Motor neuron (in vitro differentiated cells): ENCODE results near the gene PPARG. TPM values are rescaled to one million over a fixed set of nuclear protein-coding genes. Genes with fewer than 3 reads are reported as not detected.
"Not testable (repeated sequence)": the region's sequence is repeated elsewhere in the genome, so short reads cannot be mapped to it uniquely, and the experiment has no call there.

ENCODE experiments used
- ATAC-seq, 8 experiments: fragments of 200-7000 bp; cut with Tn5 transposase; replicated peaks in 6 of 8; 2 replicates each; pipeline ENCODE4 v1.8.0; 2021; ENCODE audit warnings: mild to moderate bottlenecking in 8 of 8, moderate library complexity in 8 of 8
- H3K27ac ChIP-seq, 2 donors: fragments of 250-450 bp; sonication (Bioruptor Pico); 2 replicates each; pipeline ENCODE4 v1.9.0; 2021; ENCODE audit warnings: antibody characterized with exemption in 2 of 2, mild to moderate bottlenecking in 2 of 2, moderate library complexity in 1 of 2
- H3K4me1 ChIP-seq, 2 donors: fragments of 250-450 bp; sonication (Bioruptor Pico); replicated peaks in 1 of 2; 2 replicates each; pipeline ENCODE4 v1.6.1; 2021; ENCODE audit warnings: antibody characterized with exemption in 2 of 2, mild to moderate bottlenecking in 2 of 2, moderate library complexity in 1 of 2
- H3K4me3 ChIP-seq, 5 donors: fragments of 250-450 bp; sonication (Bioruptor Pico); 2 replicates each; pipeline ENCODE4 v1.9.0; 2021; ENCODE audit warnings: antibody characterized with exemption in 5 of 5, mild to moderate bottlenecking in 5 of 5, moderate library complexity in 4 of 5
- WGBS, 10 experiments: fragments of 450-650 bp; shearing (Covaris generic); methylation state at CpG; one replicate each; pipeline ENCODE4 v1.0.0; 2022; 5-methylcytosine and 5-hydroxymethylcytosine counted together
- in situ Hi-C, 9 experiments: fragments of 400-800 bp; cut with MboI; loops; one replicate each; pipeline ENCODE4 v1.15.0; 2021; ENCODE audit warnings: low sequenced_read_pairs in 9 of 9, low pct_unique_long_range_greater_than_20kb in 2 of 9; ENCODE audit not compliant: unreplicated experiment in 9 of 9
- total RNA-seq, 8 experiments: library from RNA; unstranded; fragments of 300-600 nt; gene quantifications; 2 replicates each; pipeline versions ENCODE4 v1.2.3 to v1.2.4, GENCODE V29; 2022

The PPARG gene
- total RNA-seq, 8 experiments from 2014 or later = 0.31 to 9.9 (median 0.66) TPM; not detected in 1

GRCh38 chr3:12445523-12446240 lies 156.8 kb downstream of the PPARG start:
- in situ Hi-C loops = no loop called here
- H3K4me1 ChIP-seq = no peaks in the 10 kb centered on the region
- H3K4me3 ChIP-seq = no peak overlapping the region
- 80 to 88% (median 84%) methylated on average over 1 to 5 of the region's 8 CpGs; no CpG with 5 or more reads in 6 of the 10 experiments for WGBS, 10 experiments
- no peak for ATAC-seq
- H3K27ac ChIP-seq = no peak overlapping the region

- no peaks in the 10 kb centered on the region for H3K4me1 ChIP-seq
- no peak overlapping the region for H3K4me3 ChIP-seq
- in situ Hi-C loops = no loop called here
- ATAC-seq = no peak
- H3K27ac ChIP-seq = no peak overlapping the region
- WGBS, 10 experiments = 60 to 100% (median 80%) methylated on average over 1 to 7 of the region's 7 CpGs; no CpG with 5 or more reads in 3 of the 10 experiments
These were observed 157.4 kb downstream of the PPARG start for GRCh38 chr3:12446298-12446697.

GRCh38 chr3:12447075-12447474 lies 158.2 kb downstream of the PPARG start:
- ATAC-seq = no peak
- WGBS, 10 experiments = 67 to 93% (median 87%) methylated on average over 2 to 4 of the region's 4 CpGs; no CpG with 5 or more reads in 1 of the 10 experiments
- Histone ChIP-seq H3K27ac (no peak overlapping the region), H3K4me1 (no peaks in the 10 kb centered on the region), H3K4me3 (no peak overlapping the region)
- in situ Hi-C loops = no loop called here

GRCh38 chr3:12448404-12449202 lies 159.7 kb downstream of the PPARG start:
- H3K4me3 ChIP-seq, H3K4me1 ChIP-seq, ATAC-seq, in situ Hi-C loops, H3K27ac ChIP-seq: not testable (repeated sequence)
- 60 to 100% (median 81%) methylated on average over 1 to 2 of the region's 4 CpGs; no CpG with 5 or more reads in 6 of the 10 experiments for WGBS, 10 experiments

- H3K4me1 ChIP-seq = no peaks in the 10 kb centered on the region
- no peak overlapping the region for H3K27ac ChIP-seq
- no peak overlapping the region for H3K4me3 ChIP-seq
- WGBS, 10 experiments = 17 to 100% (median 70%) methylated on average over 1 to 7 of the region's 8 CpGs
- no peak for ATAC-seq
- in situ Hi-C loops = loop anchor here in 5 of 9 experiments (25.0 kb wide), 2 partner anchors 263 to 313 kb away; no protein-coding TSS in a partner anchor
These were observed 161.2 kb downstream of the PPARG start for GRCh38 chr3:12449889-12450682.

GRCh38 chr3:12451481-12451880 lies 162.6 kb downstream of the PPARG start:
- 17 to 92% (median 77%) methylated on average over 1 to 5 of the region's 5 CpGs; no CpG with 5 or more reads in 3 of the 10 experiments for WGBS, 10 experiments
- H3K4me3 ChIP-seq = no peak overlapping the region
- H3K4me1 ChIP-seq = no peaks in the 10 kb centered on the region
- in situ Hi-C loops = loop anchor here in 5 of 9 experiments (25.0 kb wide), 2 partner anchors 264 to 314 kb away; no protein-coding TSS in a partner anchor
- no peak overlapping the region for H3K27ac ChIP-seq
- no peak for ATAC-seq

- ATAC-seq = no peak
- WGBS, 10 experiments = 33 to 100% (median 100%) methylated on average over 1 of the region's 1 CpG; no CpG with 5 or more reads in 5 of the 10 experiments
- in situ Hi-C loops = loop anchor here in 5 of 9 experiments (25.0 kb wide), 2 partner anchors 265 to 315 kb away; no protein-coding TSS in a partner anchor
- Histone ChIP-seq H3K27ac (no peak overlapping the region), H3K4me1 (no peaks in the 10 kb centered on the region), H3K4me3 (no peak overlapping the region)
These were observed 163.1 kb downstream of the PPARG start for GRCh38 chr3:12451960-12452359.

- ATAC-seq = no peak
These were observed 163.8 kb downstream of the PPARG start for GRCh38 chr3:12452361-12453330.

GRCh38 chr3:12454076-12454815 lies 165.4 kb downstream of the PPARG start:
- Histone ChIP-seq H3K4me1 (no peaks in the 10 kb centered on the region), H3K4me3 (no peak overlapping the region), H3K27ac (no peak overlapping the region)
- 35 to 67% (median 46%) methylated on average over 1 to 5 of the region's 6 CpGs; no CpG with 5 or more reads in 1 of the 10 experiments for WGBS, 10 experiments
- peak in 1 of 8 experiments; percentile 16 for ATAC-seq
- in situ Hi-C loops = loop anchor here in 5 of 9 experiments (25.0 kb wide), 2 partner anchors 267 to 317 kb away; no protein-coding TSS in a partner anchor

More at GRCh38 chr3:12452361-12453330, 163.8 kb downstream of the PPARG start:
- no peak overlapping the region for H3K4me3 ChIP-seq
- no peak overlapping the region for H3K27ac ChIP-seq
- no peaks in the 10 kb centered on the region for H3K4me1 ChIP-seq
- WGBS, 10 experiments = 60 to 100% (median 85%) methylated on average over 1 to 6 of the region's 12 CpGs; no CpG with 5 or more reads in 1 of the 10 experiments
- in situ Hi-C loops = loop anchor here in 5 of 9 experiments (25.0 kb wide), 2 partner anchors 265 to 315 kb away; no protein-coding TSS in a partner anchor

- Histone ChIP-seq H3K4me3 (no peak overlapping the region), H3K4me1 (no peaks in the 10 kb centered on the region), H3K27ac (no peak overlapping the region)
- 0 to 100% (median 100%) methylated on average over 1 to 2 of the region's 2 CpGs; no CpG with 5 or more reads in 5 of the 10 experiments for WGBS, 10 experiments
- in situ Hi-C loops = loop anchor here in 5 of 9 experiments (25.0 kb wide), 2 partner anchors 267 to 317 kb away; no protein-coding TSS in a partner anchor
- ATAC-seq = no peak
These were observed 165.9 kb downstream of the PPARG start for GRCh38 chr3:12454816-12455121.

- 20 to 95% (median 63%) methylated on average over 1 to 5 of the region's 7 CpGs; no CpG with 5 or more reads in 6 of the 10 experiments for WGBS, 10 experiments
- Histone ChIP-seq H3K4me3 (no peak overlapping the region), H3K4me1 (no peaks in the 10 kb centered on the region), H3K27ac (no peak overlapping the region)
- ATAC-seq = no peak
- in situ Hi-C loops = loop anchor here in 5 of 9 experiments (25.0 kb wide), 2 partner anchors 268 to 318 kb away; no protein-coding TSS in a partner anchor
These were observed 166.9 kb downstream of the PPARG start for GRCh38 chr3:12455740-12456139.
